ENCODE results near the gene TRIP13. TPM values are rescaled to one million over a fixed set of nuclear protein-coding genes. Genes with fewer than 3 reads are reported as not detected.

Gene TRIP13
- total and polyA plus RNA-seq, 4 experiments from 2014 or later, result 0.39 to 1.0 (median 0.69) TPM; not detected in 1

DNA sequence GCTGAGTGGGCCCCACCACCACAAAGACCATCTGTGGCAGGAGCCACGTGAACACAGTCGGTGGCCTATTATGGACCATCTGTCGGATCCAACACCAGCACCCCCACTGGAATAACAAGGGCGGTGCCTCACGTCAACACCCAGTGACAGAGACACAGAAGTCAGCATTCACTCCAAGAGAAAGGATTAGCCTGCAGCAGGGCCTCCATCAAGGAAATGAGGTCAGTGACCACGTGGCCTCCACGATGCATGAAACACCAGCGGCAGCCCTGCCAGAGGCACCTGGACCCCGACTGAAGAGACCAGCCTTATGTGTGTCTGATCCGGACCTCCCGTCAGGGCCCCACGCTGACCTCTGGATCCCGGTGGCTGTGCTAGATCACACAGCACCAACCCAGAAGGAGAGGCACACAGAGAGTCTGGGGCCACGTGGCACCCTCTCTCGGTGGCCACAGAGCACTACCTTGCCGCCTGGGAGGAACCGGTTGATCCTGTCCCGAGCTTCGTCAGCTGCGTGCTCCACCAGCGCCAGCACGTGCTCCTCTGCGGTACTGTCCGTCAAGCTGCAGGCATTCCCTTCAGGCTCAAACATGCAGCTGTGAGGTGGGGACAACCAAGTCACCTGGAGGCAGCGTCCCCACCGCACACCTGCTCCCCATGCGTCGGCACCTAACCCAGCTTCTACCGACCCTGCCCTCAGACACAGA, 9.1 kb upstream of the TRIP13 start:
- Mint-ChIP-seq H3K27me3 (no peaks in the 10 kb centered on the region), H3K9me3 (peaks cover 0 to 6% (median 0%) of the 10 kb centered on the region in 8 donors), H3K27ac (peak overlapping the region in 2 of 7 donors; percentile 12 to 93), H3K4me3 (no peak overlapping the region), H3K4me1 (peaks cover 15 to 39% (median 23%) of the 10 kb centered on the region in 4 donors), H3K36me3 (peaks cover 63 to 77% of the 10 kb centered on the region in 2 donors)
- no peaks in the 10 kb centered on the region for H3K9me3 ChIP-seq (ENCODE audit: control insufficient read depth in 1 of 2, low read length in 2 of 2)
- ChIA-PET CTCF (ENCODE audit: partially characterized antibody) (no interaction called here), POLR2A (ENCODE audit: partially characterized antibody) (no interaction called here)
- peak in 1 of 5 donors; percentile 27 for DNase-seq
- H3K4me1 ChIP-seq (ENCODE audit: insufficient read depth, low read length), result peaks cover 5% of the 10 kb centered on the region
- intact Hi-C loops (cut with micrococcal nuclease), result no loop called here
- H3K4me3 ChIP-seq (ENCODE audit: low read length in 2 of 2), result no peak overlapping the region
- no peaks in the 10 kb centered on the region for H3K27me3 ChIP-seq (ENCODE audit: insufficient read depth, low read length)
- no peak overlapping the region for H3K27ac ChIP-seq (ENCODE audit: low read depth, low read length)
- H3K36me3 ChIP-seq (ENCODE audit: insufficient read depth, low read length), result peaks cover 72% of the 10 kb centered on the region

DNA sequence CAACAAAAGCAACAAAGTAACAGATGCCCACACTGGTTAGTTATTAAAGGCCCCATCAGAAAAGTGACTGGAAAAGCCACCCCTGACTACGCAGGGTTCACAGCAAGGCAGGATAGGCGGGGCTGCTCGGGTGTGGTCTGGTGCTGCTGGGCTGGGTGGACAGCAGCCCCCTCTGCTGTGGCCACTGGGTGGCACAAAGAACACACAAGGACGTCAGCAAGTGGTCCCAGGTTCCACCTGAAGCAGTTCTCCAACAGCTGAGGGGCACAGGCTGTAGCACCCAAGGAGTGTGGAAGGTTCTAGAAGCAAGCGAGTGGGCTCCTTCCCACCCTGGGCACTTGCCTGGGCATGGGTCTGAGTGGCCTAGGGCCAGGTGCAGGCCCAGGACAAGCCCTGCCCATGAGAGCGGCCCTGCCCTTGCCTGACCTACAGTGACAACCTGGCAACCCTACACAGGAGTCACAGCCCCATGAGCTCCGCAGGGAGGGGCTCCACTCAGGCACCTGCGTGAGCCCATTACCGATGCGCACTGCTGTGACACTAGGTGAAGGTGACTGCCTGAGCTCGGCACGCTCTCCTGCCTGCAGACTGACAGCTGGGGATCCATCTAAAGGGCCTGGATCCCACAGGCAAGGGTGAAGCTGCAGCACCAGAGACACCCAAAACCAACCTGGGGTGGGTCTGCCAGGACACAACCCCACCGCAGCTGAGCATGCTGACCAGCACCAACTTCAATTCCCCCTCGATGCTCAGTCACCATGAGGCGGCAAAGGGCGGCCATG, 8.1 kb upstream of the TRIP13 start:
- ChIA-PET CTCF (ENCODE audit: partially characterized antibody) (no interaction called here), POLR2A (ENCODE audit: partially characterized antibody) (no interaction called here)
- Mint-ChIP-seq H3K27me3 (no peaks in the 10 kb centered on the region), H3K9me3 (peaks cover 0 to 6% (median 0%) of the 10 kb centered on the region in 8 donors), H3K36me3 (peaks cover 67 to 85% of the 10 kb centered on the region in 2 donors), H3K27ac (peak overlapping the region in 1 of 7 donors; percentile 51), H3K4me1 (peaks cover 17 to 48% (median 26%) of the 10 kb centered on the region in 4 donors), H3K4me3 (no peak overlapping the region)
- peaks cover 5% of the 10 kb centered on the region for H3K4me1 ChIP-seq (ENCODE audit: insufficient read depth, low read length)
- H3K27ac ChIP-seq (ENCODE audit: low read depth, low read length), result no peak overlapping the region
- peaks cover 81% of the 10 kb centered on the region for H3K36me3 ChIP-seq (ENCODE audit: insufficient read depth, low read length)
- H3K9me3 ChIP-seq (ENCODE audit: control insufficient read depth in 1 of 2, low read length in 2 of 2), result no peaks in the 10 kb centered on the region
- H3K4me3 ChIP-seq (ENCODE audit: low read length in 2 of 2), result no peak overlapping the region
- no peaks in the 10 kb centered on the region for H3K27me3 ChIP-seq (ENCODE audit: insufficient read depth, low read length)
- DNase-seq, result peak in 1 of 5 donors; percentile 13
- intact Hi-C loops (cut with micrococcal nuclease), result no loop called here

DNA sequence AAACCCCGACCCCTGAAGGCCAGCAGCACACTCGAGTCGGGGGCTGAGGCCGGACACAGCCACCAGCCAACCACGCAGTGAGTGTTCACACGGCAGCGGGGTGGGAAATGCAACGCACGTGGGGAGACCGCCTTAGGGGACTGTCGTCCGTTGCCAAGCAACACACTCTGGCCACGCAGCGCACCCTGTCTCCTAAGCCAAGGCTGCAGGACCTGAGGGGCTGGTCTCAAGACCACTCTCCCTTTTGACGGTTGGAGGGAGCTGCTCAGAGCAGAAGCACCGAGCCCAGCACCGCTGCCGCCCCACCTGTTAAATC, 7.6 kb upstream of the TRIP13 start:
- Histone ChIP-seq H3K9me3 (ENCODE audit: control insufficient read depth in 1 of 2, low read length in 2 of 2) (no peaks in the 10 kb centered on the region), H3K4me3 (ENCODE audit: low read length in 2 of 2) (no peak overlapping the region), H3K27me3 (ENCODE audit: insufficient read depth, low read length) (no peaks in the 10 kb centered on the region), H3K4me1 (ENCODE audit: insufficient read depth, low read length) (peaks cover 6% of the 10 kb centered on the region), H3K27ac (ENCODE audit: low read depth, low read length) (no peak overlapping the region), H3K36me3 (ENCODE audit: insufficient read depth, low read length) (peaks cover 84% of the 10 kb centered on the region)
- ChIA-PET POLR2A (ENCODE audit: partially characterized antibody) (no interaction called here), CTCF (ENCODE audit: partially characterized antibody) (no interaction called here)
- Mint-ChIP-seq H3K27me3 (no peaks in the 10 kb centered on the region), H3K4me1 (peaks cover 17 to 51% (median 26%) of the 10 kb centered on the region in 4 donors), H3K4me3 (no peak overlapping the region), H3K27ac (peak overlapping the region in 1 of 7 donors; percentile 25), H3K9me3 (peaks cover 0 to 6% (median 0%) of the 10 kb centered on the region in 8 donors), H3K36me3 (peaks cover 67 to 90% of the 10 kb centered on the region in 2 donors)
- peak in 1 of 5 donors; percentile 31 for DNase-seq
- intact Hi-C loops (cut with micrococcal nuclease), result no loop called here

DNA sequence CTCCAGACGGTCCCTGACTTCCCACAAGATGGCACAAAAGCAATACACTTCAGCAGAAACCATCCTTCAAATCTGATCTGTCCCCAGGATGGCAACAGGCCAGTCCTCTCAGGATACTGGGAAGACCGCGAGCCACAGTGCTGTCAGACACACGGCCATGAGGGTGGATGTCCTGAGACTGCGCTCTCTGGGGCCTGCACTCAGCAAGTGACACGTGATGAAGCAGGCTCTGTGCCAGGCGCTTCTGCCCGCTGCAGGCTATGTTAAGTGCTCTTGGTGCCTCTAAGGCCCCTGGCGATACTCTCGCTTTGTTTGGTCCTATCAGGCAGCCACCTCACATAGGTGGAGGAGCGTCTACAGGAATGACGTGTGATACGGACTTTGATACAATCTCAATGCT, 7.2 kb upstream of the TRIP13 start:
- no peak for DNase-seq
- Histone ChIP-seq H3K4me3 (ENCODE audit: low read length in 2 of 2) (no peak overlapping the region), H3K27ac (ENCODE audit: low read depth, low read length) (no peak overlapping the region), H3K36me3 (ENCODE audit: insufficient read depth, low read length) (peaks cover 89% of the 10 kb centered on the region), H3K9me3 (ENCODE audit: control insufficient read depth in 1 of 2, low read length in 2 of 2) (no peaks in the 10 kb centered on the region), H3K4me1 (ENCODE audit: insufficient read depth, low read length) (peaks cover 10% of the 10 kb centered on the region), H3K27me3 (ENCODE audit: insufficient read depth, low read length) (no peaks in the 10 kb centered on the region)
- Mint-ChIP-seq H3K9me3 (peaks cover 0 to 6% (median 0%) of the 10 kb centered on the region in 8 donors), H3K27ac (peak overlapping the region in 2 of 7 donors; percentile 7 to 25), H3K4me3 (no peak overlapping the region), H3K27me3 (no peaks in the 10 kb centered on the region), H3K36me3 (peaks cover 67 to 93% of the 10 kb centered on the region in 2 donors), H3K4me1 (peaks cover 17 to 55% (median 27%) of the 10 kb centered on the region in 4 donors)
- ChIA-PET POLR2A (ENCODE audit: partially characterized antibody) (no interaction called here), CTCF (ENCODE audit: partially characterized antibody) (no interaction called here)
- intact Hi-C loops (cut with micrococcal nuclease), result no loop called here

DNA sequence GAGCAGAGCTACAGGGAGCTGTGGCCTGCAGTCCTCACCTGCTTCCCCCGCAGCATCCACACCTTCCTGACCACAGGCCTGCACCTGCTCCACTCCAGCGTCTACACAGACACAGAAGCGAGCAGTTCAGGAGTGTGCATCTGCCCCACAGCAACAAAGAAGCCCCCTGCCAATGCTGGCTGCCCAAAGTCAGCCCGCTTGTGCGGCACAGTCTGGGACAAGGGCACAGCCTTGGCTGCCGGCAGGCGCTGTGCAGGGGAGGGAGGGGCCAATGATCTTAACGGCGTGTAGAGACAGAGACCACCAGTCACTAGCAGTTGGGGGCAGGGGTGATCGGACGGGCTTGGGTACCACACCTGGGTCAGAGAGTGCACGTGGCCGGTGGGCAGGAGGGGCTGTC, 6.6 kb upstream of the TRIP13 start:
- Histone ChIP-seq H3K27me3 (ENCODE audit: insufficient read depth, low read length) (no peaks in the 10 kb centered on the region), H3K27ac (ENCODE audit: low read depth, low read length) (no peak overlapping the region), H3K9me3 (ENCODE audit: control insufficient read depth in 1 of 2, low read length in 2 of 2) (no peaks in the 10 kb centered on the region), H3K4me1 (ENCODE audit: insufficient read depth, low read length) (peaks cover 15% of the 10 kb centered on the region), H3K4me3 (ENCODE audit: low read length in 2 of 2) (no peak overlapping the region), H3K36me3 (ENCODE audit: insufficient read depth, low read length) (peaks cover 90% of the 10 kb centered on the region)
- Mint-ChIP-seq H3K36me3 (peaks cover 69 to 93% of the 10 kb centered on the region in 2 donors), H3K27me3 (no peaks in the 10 kb centered on the region), H3K4me1 (peaks cover 17 to 60% (median 31%) of the 10 kb centered on the region in 4 donors), H3K27ac (no peak overlapping the region), H3K4me3 (no peak overlapping the region), H3K9me3 (peaks cover 0 to 6% (median 0%) of the 10 kb centered on the region in 8 donors)
- CTCF ChIA-PET (ENCODE audit: partially characterized antibody), result no interaction called here
- peak in 1 of 5 donors; percentile 6 for DNase-seq
- POLR2A ChIA-PET (ENCODE audit: partially characterized antibody), result no interaction called here
- intact Hi-C loops (cut with micrococcal nuclease), result no loop called here

DNA sequence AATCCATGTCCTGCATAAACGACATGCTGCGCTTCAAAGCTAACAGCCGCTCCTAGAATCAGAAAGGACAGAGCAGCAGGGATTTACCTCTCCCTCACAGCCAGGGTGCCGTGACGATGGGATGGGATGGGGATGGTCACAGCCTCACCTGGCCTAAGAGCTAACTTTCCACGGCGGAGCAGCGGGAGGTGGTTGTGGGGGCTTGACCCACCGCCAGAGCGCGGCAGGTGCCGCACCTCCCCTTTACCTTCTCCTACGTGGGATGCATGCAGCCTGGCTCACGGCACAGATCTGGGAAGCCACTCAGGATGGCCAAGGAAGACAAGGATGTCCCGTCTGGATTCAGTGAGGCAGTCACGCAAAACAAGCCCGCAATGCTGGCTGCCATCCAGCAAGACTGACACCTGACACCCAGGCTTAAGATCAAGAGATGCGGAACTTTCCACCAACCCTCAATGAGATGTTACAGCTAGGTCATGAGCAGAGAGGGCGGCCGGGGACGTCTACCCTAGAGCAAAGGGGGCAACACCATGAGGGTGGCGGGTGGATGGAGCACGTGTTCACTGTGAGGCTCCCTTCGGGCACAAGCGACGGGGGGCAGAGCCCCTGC, 5.9 kb upstream of the TRIP13 start:
- H3K4me1 ChIP-seq (ENCODE audit: insufficient read depth, low read length), result peaks cover 19% of the 10 kb centered on the region
- peaks cover 86% of the 10 kb centered on the region for H3K36me3 ChIP-seq (ENCODE audit: insufficient read depth, low read length)
- H3K9me3 Mint-ChIP-seq, result peaks cover 0 to 6% (median 0%) of the 10 kb centered on the region in 8 donors
- H3K4me3 Mint-ChIP-seq, result no peak overlapping the region
- POLR2A ChIA-PET (ENCODE audit: partially characterized antibody), result no interaction called here
- H3K27ac ChIP-seq (ENCODE audit: low read depth, low read length), result no peak overlapping the region
- intact Hi-C loops (cut with micrococcal nuclease), result no loop called here
- no peak overlapping the region for H3K4me3 ChIP-seq (ENCODE audit: low read length in 2 of 2)
- no peaks in the 10 kb centered on the region for H3K27me3 Mint-ChIP-seq
- CTCF ChIA-PET (ENCODE audit: partially characterized antibody), result no interaction called here
- H3K36me3 Mint-ChIP-seq, result peaks cover 67 to 90% of the 10 kb centered on the region in 2 donors
- peak in 1 of 5 donors; percentile 6 for DNase-seq
- H3K4me1 Mint-ChIP-seq, result peaks cover 19 to 62% (median 35%) of the 10 kb centered on the region in 4 donors
- no peaks in the 10 kb centered on the region for H3K27me3 ChIP-seq (ENCODE audit: insufficient read depth, low read length)
- H3K9me3 ChIP-seq (ENCODE audit: control insufficient read depth in 1 of 2, low read length in 2 of 2), result no peaks in the 10 kb centered on the region
- peak overlapping the region in 2 of 7 donors; percentile 46 to 77 for H3K27ac Mint-ChIP-seq
